ENCODE measurements around the gene RCAN1.

DNA sequence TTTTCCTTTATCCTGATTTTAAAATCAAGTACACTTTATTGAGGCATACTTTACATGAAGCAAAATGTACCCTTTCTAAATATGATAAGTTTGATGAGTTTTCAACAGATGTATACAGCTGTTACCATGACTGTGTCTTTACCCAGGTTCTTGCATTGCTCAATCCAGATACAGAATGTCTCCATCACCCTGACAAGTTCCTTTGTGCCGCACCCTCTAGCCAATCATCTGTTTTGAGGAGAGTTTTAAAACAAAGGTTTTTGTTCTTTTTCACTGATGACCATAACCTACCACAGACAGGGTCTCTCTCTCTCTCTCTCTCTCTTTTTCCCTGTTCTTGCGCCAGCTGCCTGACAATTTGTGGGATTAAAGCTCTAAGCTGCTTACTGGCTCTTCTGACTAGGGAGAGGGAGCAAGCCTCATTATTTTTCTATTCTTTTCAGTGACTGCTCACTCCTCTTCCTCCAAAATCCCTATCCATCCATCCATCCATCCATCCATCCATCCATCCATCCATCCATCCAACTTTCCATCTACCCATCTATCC is 101.7 kb downstream of the RCAN1 start:
- TF ChIP-seq, protein P1, sequence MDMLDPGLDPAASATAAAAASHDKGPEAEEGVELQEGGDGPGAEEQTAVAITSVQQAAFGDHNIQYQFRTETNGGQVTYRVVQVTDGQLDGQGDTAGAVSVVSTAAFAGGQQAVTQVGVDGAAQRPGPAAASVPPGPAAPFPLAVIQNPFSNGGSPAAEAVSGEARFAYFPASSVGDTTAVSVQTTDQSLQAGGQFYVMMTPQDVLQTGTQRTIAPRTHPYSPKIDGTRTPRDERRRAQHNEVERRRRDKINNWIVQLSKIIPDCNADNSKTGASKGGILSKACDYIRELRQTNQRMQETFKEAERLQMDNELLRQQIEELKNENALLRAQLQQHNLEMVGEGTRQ (IDR thresholded peaks at IDR 0.05; ENCODE audit: low read length): no peak
- TF ChIP-seq, protein P2, sequence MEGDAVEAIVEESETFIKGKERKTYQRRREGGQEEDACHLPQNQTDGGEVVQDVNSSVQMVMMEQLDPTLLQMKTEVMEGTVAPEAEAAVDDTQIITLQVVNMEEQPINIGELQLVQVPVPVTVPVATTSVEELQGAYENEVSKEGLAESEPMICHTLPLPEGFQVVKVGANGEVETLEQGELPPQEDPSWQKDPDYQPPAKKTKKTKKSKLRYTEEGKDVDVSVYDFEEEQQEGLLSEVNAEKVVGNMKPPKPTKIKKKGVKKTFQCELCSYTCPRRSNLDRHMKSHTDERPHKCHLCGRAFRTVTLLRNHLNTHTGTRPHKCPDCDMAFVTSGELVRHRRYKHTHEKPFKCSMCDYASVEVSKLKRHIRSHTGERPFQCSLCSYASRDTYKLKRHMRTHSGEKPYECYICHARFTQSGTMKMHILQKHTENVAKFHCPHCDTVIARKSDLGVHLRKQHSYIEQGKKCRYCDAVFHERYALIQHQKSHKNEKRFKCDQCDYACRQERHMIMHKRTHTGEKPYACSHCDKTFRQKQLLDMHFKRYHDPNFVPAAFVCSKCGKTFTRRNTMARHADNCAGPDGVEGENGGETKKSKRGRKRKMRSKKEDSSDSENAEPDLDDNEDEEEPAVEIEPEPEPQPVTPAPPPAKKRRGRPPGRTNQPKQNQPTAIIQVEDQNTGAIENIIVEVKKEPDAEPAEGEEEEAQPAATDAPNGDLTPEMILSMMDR (IDR thresholded peaks at IDR 0.05; ENCODE audit: control extremely low read depth in 1 of 3, insufficient read depth in 1 of 3, low read depth in 1 of 3, low read length in 3 of 3): no peak
- no peak for TF ChIP-seq KDM1A (IDR thresholded peaks at IDR 0.05; ENCODE audit: borderline replicate concordance, low read length)
- no peak for TF ChIP-seq SIN3A (conservative IDR thresholded peaks at IDR 0.05 in 1 of 2, IDR thresholded peaks at IDR 0.05 in 1 of 2; ENCODE audit: low read depth in 1 of 2, low read length in 2 of 2)
